Measurements from ENCODE around the gene KRIT1. TPM values are rescaled to one million over a fixed set of nuclear protein-coding genes. Genes with fewer than 3 reads are reported as not detected.
"Not testable (repeated sequence)": the region's sequence is repeated elsewhere in the genome, so short reads cannot be mapped to it uniquely, and the experiment has no call there.

KRIT1 gene
- total RNA-seq, 2 donors from 2014 or later, result 33.9 to 36.4 TPM

DNA sequence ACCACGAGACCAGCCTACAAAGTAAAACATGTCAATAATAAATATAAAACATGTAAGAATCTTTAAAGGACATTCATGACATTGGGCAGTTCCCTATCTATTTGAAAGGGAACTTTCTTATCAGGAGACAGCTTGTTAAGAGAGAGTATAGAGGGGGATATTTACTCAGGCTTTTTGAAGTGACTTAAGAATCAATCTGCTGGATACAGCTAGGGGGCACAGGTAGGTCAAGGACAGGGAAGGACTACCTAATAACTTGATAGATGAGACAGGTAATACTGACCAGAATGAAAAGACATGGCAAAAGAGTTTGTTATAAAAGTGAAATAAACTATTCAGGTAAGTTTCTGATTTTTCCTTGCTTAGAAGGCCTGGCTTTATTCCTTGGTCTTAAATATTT is 44.9 kb downstream of the KRIT1 start:
- peaks cover 2% of the 10 kb centered on the region for H3K4me1 Mint-ChIP-seq
- 100% methylated on average over 1 of the region's 1 CpG; no CpG with 5 or more reads in 1 of the 2 experiments for WGBS, 2 experiments (ENCODE audit: insufficient coverage in 1 of 2, insufficient read length in 1 of 2)
- DNase-seq, result no peak

DNA sequence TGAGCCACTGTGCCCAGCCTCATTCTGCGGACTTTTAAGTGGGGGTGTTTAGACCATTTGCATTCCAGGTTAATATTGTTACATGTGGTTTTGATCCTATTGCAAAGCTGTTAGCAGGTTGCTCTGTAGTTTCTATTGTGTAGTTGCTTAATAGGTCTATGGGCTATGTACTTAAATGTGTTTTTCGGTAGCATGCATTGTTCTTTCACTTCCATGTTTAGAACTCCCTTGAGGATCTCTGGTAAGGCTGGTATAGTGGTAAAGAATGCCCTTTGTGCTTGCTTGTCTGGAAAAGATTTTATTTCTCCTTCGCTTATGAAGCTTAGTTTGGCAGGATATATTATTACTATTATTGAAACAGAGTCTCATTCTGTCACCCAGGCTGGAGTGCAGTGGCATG is 53.4 kb downstream of the KRIT1 start:
- Mint-ChIP-seq H3K4me3 (no peak overlapping the region), H3K9me3 (peaks cover 62% of the 10 kb centered on the region), H3K27me3 (ENCODE audit: insufficient read depth) (peaks cover 16% of the 10 kb centered on the region), H3K36me3 (ENCODE audit: low read depth) (peaks cover 49% of the 10 kb centered on the region), H3K4me1 (no peaks in the 10 kb centered on the region), H3K27ac (no peak overlapping the region)
- H3K9ac ChIP-seq (ENCODE audit: extremely low read depth, low read length, poor library complexity, severe bottlenecking), result no peak overlapping the region
- H3K27ac ChIP-seq (ENCODE audit: low read depth, low read length), result no peak overlapping the region
- peaks cover 23% of the 10 kb centered on the region for H3K36me3 ChIP-seq (ENCODE audit: control insufficient read depth, insufficient read depth, low read length)
- TF ChIP-seq, protein P1, sequence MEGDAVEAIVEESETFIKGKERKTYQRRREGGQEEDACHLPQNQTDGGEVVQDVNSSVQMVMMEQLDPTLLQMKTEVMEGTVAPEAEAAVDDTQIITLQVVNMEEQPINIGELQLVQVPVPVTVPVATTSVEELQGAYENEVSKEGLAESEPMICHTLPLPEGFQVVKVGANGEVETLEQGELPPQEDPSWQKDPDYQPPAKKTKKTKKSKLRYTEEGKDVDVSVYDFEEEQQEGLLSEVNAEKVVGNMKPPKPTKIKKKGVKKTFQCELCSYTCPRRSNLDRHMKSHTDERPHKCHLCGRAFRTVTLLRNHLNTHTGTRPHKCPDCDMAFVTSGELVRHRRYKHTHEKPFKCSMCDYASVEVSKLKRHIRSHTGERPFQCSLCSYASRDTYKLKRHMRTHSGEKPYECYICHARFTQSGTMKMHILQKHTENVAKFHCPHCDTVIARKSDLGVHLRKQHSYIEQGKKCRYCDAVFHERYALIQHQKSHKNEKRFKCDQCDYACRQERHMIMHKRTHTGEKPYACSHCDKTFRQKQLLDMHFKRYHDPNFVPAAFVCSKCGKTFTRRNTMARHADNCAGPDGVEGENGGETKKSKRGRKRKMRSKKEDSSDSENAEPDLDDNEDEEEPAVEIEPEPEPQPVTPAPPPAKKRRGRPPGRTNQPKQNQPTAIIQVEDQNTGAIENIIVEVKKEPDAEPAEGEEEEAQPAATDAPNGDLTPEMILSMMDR (conservative IDR thresholded peaks at IDR 0.05), result no peak
- 97 to 100% methylated on average over 2 to 3 of the region's 3 CpGs for WGBS, 2 experiments (ENCODE audit: insufficient coverage in 1 of 2, insufficient read length in 1 of 2)
- no peaks in the 10 kb centered on the region for H3K4me1 ChIP-seq (ENCODE audit: control insufficient read depth, insufficient read depth, low read length)
- DNase-seq, result no peak
- H3K4me3 ChIP-seq (ENCODE audit: low read length), result no peak overlapping the region
- no peaks in the 10 kb centered on the region for H3K27me3 ChIP-seq (ENCODE audit: control insufficient read depth, insufficient read depth, low read length, poor library complexity, severe bottlenecking)
- H3K9me3 ChIP-seq (ENCODE audit: control insufficient read depth, low read length), result peaks cover 49% of the 10 kb centered on the region

More for the DNA sequence above, 44.9 kb downstream of the KRIT1 start:
- no peak overlapping the region for H3K4me3 Mint-ChIP-seq
- no peaks in the 10 kb centered on the region for H3K27me3 Mint-ChIP-seq (ENCODE audit: insufficient read depth)
- no peak overlapping the region for H3K9ac ChIP-seq (ENCODE audit: extremely low read depth, low read length, poor library complexity, severe bottlenecking)
- no peak overlapping the region for H3K27ac Mint-ChIP-seq
- no peaks in the 10 kb centered on the region for H3K9me3 Mint-ChIP-seq
- H3K4me1 ChIP-seq (ENCODE audit: control insufficient read depth, insufficient read depth, low read length), result no peaks in the 10 kb centered on the region
- H3K4me3 ChIP-seq (ENCODE audit: low read length), result no peak overlapping the region
- H3K36me3 ChIP-seq (ENCODE audit: control insufficient read depth, insufficient read depth, low read length), result peaks cover 72% of the 10 kb centered on the region
- H3K27me3 ChIP-seq (ENCODE audit: control insufficient read depth, insufficient read depth, low read length, poor library complexity, severe bottlenecking), result no peaks in the 10 kb centered on the region
- TF ChIP-seq, protein P1 (conservative IDR thresholded peaks at IDR 0.05), result peak; percentile 60
- H3K9me3 ChIP-seq (ENCODE audit: control insufficient read depth, low read length), result no peaks in the 10 kb centered on the region
- no peak overlapping the region for H3K27ac ChIP-seq (ENCODE audit: low read depth, low read length)
- peaks cover 32% of the 10 kb centered on the region for H3K36me3 Mint-ChIP-seq (ENCODE audit: low read depth)

DNA sequence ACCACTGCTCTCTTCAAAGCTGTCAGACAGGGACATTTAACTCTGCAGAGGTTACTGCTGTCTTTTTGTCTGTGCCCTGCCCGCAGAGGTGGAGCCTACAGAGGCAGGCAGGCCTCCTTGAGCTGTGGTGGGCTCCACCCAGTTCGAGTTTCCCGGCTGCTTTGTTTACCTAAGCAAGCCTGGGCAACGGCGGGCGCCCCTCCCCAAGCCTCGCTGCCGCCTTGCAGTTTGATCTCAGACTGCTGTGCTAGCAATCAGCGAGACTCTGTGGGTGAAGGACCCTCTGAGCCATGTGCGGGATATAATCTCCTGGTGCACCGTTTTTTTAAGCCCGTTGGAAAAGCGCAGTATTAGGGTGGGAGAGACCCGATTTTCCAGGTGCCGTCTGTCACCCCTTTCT is 56.5 kb downstream of the KRIT1 start:
- H3K9me3 ChIP-seq (ENCODE audit: control insufficient read depth, low read length), result peaks cover 48% of the 10 kb centered on the region
- DNase-seq; H3K4me1 ChIP-seq (ENCODE audit: control insufficient read depth, insufficient read depth, low read length); H3K27ac ChIP-seq (ENCODE audit: low read depth, low read length); H3K4me3 ChIP-seq (ENCODE audit: low read length); H3K36me3 ChIP-seq (ENCODE audit: control insufficient read depth, insufficient read depth, low read length); H3K4me3 Mint-ChIP-seq; H3K27ac Mint-ChIP-seq; H3K4me1 Mint-ChIP-seq; H3K27me3 ChIP-seq (ENCODE audit: control insufficient read depth, insufficient read depth, low read length, poor library complexity, severe bottlenecking); H3K9ac ChIP-seq (ENCODE audit: extremely low read depth, low read length, poor library complexity, severe bottlenecking): not testable (repeated sequence)
- Mint-ChIP-seq H3K9me3 (peaks cover 71% of the 10 kb centered on the region), H3K27me3 (ENCODE audit: insufficient read depth) (peaks cover 16% of the 10 kb centered on the region), H3K36me3 (ENCODE audit: low read depth) (peaks cover 30% of the 10 kb centered on the region)
- WGBS, 2 experiments (ENCODE audit: insufficient coverage in 1 of 2, insufficient read length in 1 of 2), result 93 to 99% methylated on average over 7 to 15 of the region's 15 CpGs

DNA sequence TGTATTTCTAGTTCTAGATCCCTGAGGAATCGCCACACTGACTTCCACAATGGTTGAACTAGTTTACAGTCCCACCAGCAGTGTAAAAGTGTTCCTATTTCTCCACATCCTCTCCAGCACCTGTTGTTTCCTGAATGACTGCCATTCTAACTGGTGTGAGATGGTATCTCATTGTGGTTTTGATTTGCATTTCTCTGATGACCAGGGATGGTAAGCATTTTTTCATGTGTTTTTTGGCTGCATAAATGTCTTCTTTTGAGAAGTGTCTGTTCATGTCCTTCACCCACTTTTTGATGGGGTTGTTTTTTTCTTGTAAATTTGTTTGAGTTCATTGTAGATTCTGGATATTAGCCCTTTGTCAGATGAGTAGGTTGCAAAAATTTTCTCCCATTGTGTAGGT is 61.4 kb downstream of the KRIT1 start:
- not testable (repeated sequence) for H3K4me1 Mint-ChIP-seq; H3K36me3 Mint-ChIP-seq (ENCODE audit: low read depth); H3K4me3 ChIP-seq (ENCODE audit: low read length); H3K27ac Mint-ChIP-seq; H3K4me3 Mint-ChIP-seq; H3K9me3 ChIP-seq (ENCODE audit: control insufficient read depth, low read length); H3K27me3 ChIP-seq (ENCODE audit: control insufficient read depth, insufficient read depth, low read length, poor library complexity, severe bottlenecking); H3K4me1 ChIP-seq (ENCODE audit: control insufficient read depth, insufficient read depth, low read length); H3K27ac ChIP-seq (ENCODE audit: low read depth, low read length); H3K9ac ChIP-seq (ENCODE audit: extremely low read depth, low read length, poor library complexity, severe bottlenecking); H3K36me3 ChIP-seq (ENCODE audit: control insufficient read depth, insufficient read depth, low read length); DNase-seq
- H3K9me3 Mint-ChIP-seq, result peaks cover 42% of the 10 kb centered on the region
- no CpG with 5 or more reads among the region's 1 CpG for WGBS, 2 experiments (ENCODE audit: insufficient coverage in 1 of 2, insufficient read length in 1 of 2)
- H3K27me3 Mint-ChIP-seq (ENCODE audit: insufficient read depth), result peaks cover 17% of the 10 kb centered on the region

All from endodermal cell (in vitro differentiated cells).